ENCODE measurements around the gene FOSB. TPM values are rescaled to one million over a fixed set of nuclear protein-coding genes. Genes with fewer than 3 reads are reported as not detected.
A peak's percentile ranks its signal among the peaks of the same experiment; 100 is the strongest.

FOSB gene
- total and polyA plus RNA-seq, 7 experiments from 2014 or later, result 2.1 to 1,925 (median 19.3) TPM

DNA sequence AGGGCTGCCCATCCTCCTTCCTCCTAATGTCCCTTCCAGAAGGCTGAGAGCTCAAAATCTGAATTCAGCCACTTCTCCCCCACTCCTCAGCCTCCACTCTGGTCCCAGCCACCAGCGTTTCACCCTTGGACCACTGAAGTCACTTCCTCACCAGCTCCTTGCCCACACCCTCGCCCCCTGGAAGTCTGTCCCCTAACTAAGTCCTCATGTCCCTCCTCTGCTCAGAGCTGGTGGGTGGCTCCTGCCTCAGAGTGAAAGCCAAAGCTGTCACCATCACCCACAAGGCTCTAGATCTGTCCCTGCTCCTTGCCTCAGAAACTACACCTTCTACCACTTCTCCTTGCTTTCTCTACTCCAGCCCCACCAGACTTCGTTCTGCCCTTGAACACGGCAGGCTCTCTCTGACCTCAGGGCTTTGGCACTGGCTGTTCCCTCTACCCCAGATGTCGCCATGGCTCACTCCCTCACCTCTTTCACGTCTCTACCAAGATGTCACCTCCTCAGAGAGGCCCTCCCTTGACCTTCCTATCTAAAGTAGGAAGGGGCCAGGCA lies 45.8 kb upstream of the FOSB start:
- H3K9me3 ChIP-seq (ENCODE audit: control insufficient read depth in 2 of 3, low read length in 3 of 3), result no peaks in the 10 kb centered on the region
- intact Hi-C loops (cut with micrococcal nuclease), result loop anchor here in 1 of 2 donors (5.0 kb wide), 2 partner anchors 160 to 270 kb away; partner anchors contain the start of genes OPA3, QPCTL and SNRPD2
- H3K9me3 Mint-ChIP-seq, result peaks cover 0 to 2% (median 0%) of the 10 kb centered on the region in 11 donors
- peak overlapping the region in 7 of 9 donors; percentile 13 to 76 (median 30) for H3K27ac Mint-ChIP-seq
- H3K4me3 Mint-ChIP-seq, result peak overlapping the region in 8 of 10 donors; percentile 10 to 96 (median 48)
- peaks cover 20 to 24% of the 10 kb centered on the region in 2 donors for H3K4me1 ChIP-seq (ENCODE audit: control insufficient read depth in 2 of 2, insufficient read depth in 2 of 2, low read length in 2 of 2)
- no peaks in the 10 kb centered on the region for H3K27me3 ChIP-seq (ENCODE audit: control insufficient read depth in 2 of 2, insufficient read depth in 2 of 2, low read length in 2 of 2)
- CTCF ChIA-PET, result interaction anchor here (0.6 kb wide), 1 partner anchor 45 kb away, joined by 8 read pairs; no protein-coding TSS in a partner anchor
- POLR2A ChIA-PET, result interaction anchor here (1.0 kb wide), 1 partner anchor 15 kb away, joined by 3 read pairs; no protein-coding TSS in a partner anchor
- no peak overlapping the region for H3K4me3 ChIP-seq (ENCODE audit: low read length)
- ATAC-seq, result no peak
- H3K4me1 Mint-ChIP-seq, result peaks cover 22 to 59% (median 44%) of the 10 kb centered on the region in 7 donors
- no peak overlapping the region for H3K27ac ChIP-seq (ENCODE audit: low read depth, low read length)
- H3K27me3 Mint-ChIP-seq, result no peaks in the 10 kb centered on the region
- peaks cover 0 to 15% (median 7%) of the 10 kb centered on the region in 5 donors for H3K36me3 Mint-ChIP-seq
- H3K36me3 ChIP-seq (ENCODE audit: control insufficient read depth in 2 of 3, insufficient read depth in 3 of 3, low read length in 3 of 3), result peaks cover 0 to 23% (median 0%) of the 10 kb centered on the region in 3 experiments
- DNase-seq, result no peak

DNA sequence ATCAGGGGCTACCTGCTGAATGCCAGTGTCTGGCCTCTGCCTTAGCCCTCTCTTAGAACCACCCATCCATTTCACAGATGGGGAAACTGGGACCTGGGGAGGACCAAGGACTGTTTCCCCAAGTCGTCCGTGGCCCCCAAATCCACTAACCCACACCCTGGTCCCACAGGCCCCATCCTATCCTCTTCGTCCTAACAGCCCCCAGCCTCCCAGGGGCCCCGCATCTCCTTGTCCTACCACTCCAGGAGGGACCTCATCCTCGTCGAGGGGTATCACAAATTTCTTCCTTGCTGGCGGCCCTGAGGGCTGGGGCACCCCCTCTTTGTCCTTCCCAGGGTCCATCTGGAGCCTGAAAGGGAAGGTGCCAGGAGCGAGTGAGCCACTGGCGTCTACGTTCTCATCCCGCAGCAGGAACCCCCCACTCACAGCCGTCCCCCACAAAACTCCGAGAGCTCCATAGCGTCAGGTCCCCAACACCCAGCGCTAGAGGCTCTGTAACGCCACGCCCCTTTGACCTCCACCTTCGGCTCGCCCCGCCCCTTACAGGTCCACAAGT lies 44.7 kb upstream of the FOSB start:
- ChIA-PET CTCF (no interaction called here), POLR2A (no interaction called here)
- intact Hi-C loops (cut with micrococcal nuclease), result loop anchor here (1.0 to 5.0 kb wide), 3 partner anchors 17 to 269 kb away; partner anchors contain the start of genes POLR1G (in 2 of the 2), OPA3 (in 1 of the 2), QPCTL (in 1 of the 2) and SNRPD2 (in 1 of the 2)
- Mint-ChIP-seq H3K27ac (peak overlapping the region; percentile 83 to 97 (median 91)), H3K4me1 (peaks cover 22 to 63% (median 49%) of the 10 kb centered on the region in 7 donors), H3K9me3 (peaks cover 0 to 2% (median 0%) of the 10 kb centered on the region in 11 donors), H3K27me3 (peaks cover 0 to 6% (median 0%) of the 10 kb centered on the region in 5 donors), H3K4me3 (peak overlapping the region; percentile 88 to 100 (median 94)), H3K36me3 (peaks cover 0 to 11% (median 7%) of the 10 kb centered on the region in 5 donors)
- Histone ChIP-seq H3K4me1 (ENCODE audit: control insufficient read depth in 2 of 2, insufficient read depth in 2 of 2, low read length in 2 of 2) (peaks cover 24% of the 10 kb centered on the region in 2 donors), H3K36me3 (ENCODE audit: control insufficient read depth in 2 of 3, insufficient read depth in 3 of 3, low read length in 3 of 3) (peaks cover 0 to 14% (median 0%) of the 10 kb centered on the region in 3 experiments), H3K4me3 (ENCODE audit: low read length) (peak overlapping the region; percentile 72), H3K27ac (ENCODE audit: low read depth, low read length) (peak overlapping the region; percentile 77), H3K9me3 (ENCODE audit: control insufficient read depth in 2 of 3, low read length in 3 of 3) (no peaks in the 10 kb centered on the region), H3K27me3 (ENCODE audit: control insufficient read depth in 2 of 2, insufficient read depth in 2 of 2, low read length in 2 of 2) (no peaks in the 10 kb centered on the region)
- ATAC-seq (peak; percentile 82), DNase-seq (peak in 5 of 9 donors; percentile 53 to 75 (median 65))

DNA sequence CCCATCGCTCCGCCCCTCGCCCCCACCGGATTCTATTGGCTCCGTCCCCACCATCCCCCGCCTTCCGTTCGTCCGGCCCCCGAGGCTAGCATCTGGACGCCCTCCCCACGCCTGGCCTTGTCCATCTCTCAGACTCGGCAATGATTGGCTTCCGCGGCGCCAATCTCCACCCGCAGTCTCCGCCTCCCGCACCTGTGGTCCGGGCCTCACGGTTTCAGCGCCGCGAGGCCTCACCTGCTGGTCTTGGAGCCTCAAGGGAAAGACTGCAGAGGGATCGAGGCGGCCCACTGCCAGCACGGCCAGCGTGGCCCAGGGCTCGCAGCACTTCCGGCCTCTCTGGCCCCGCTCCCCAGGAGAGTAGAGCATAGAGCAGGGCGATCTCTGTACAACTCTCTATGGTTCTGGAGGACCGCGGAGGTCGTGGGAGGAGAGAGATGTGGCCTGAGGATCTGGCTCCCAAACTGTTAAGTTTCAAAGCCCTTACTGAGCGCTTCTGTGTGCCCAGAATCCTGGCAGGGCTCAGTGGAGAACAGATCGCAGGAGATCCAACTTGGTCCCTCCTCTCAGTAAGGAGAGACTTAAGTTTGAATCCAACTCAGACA lies 44.1 kb upstream of the FOSB start, which contains the start of gene ERCC1:
Gene ERCC1 (minus strand): TSS at position 329 of the 602 bp plus-strand sequence. CDS start 543 bp downstream, outside the sequence.
- Mint-ChIP-seq H3K27me3 (peaks cover 0 to 10% (median 3%) of the 10 kb centered on the region in 5 donors), H3K36me3 (peaks cover 0 to 9% (median 2%) of the 10 kb centered on the region in 5 donors), H3K9me3 (peaks cover 0 to 3% (median 0%) of the 10 kb centered on the region in 11 donors), H3K4me1 (peaks cover 22 to 57% (median 50%) of the 10 kb centered on the region in 7 donors), H3K4me3 (peak within 1 kb of the TSS; percentile 88 to 100 (median 94)), H3K27ac (peak within 1 kb of the TSS; percentile 83 to 97 (median 91))
- intact Hi-C loops (cut with micrococcal nuclease), result loop anchor here (1.0 to 5.0 kb wide), 3 partner anchors 17 to 269 kb away; partner anchors contain the start of genes POLR1G (in 2 of the 2), OPA3 (in 1 of the 2), QPCTL (in 1 of the 2) and SNRPD2 (in 1 of the 2)
- Histone ChIP-seq H3K4me3 (ENCODE audit: low read length) (peak within 1 kb of the TSS; percentile 72), H3K36me3 (ENCODE audit: control insufficient read depth in 2 of 3, insufficient read depth in 3 of 3, low read length in 3 of 3) (peaks cover 0 to 14% (median 0%) of the 10 kb centered on the region in 3 experiments), H3K27me3 (ENCODE audit: control insufficient read depth in 2 of 2, insufficient read depth in 2 of 2, low read length in 2 of 2) (peaks cover 0 to 3% of the 10 kb centered on the region in 2 donors), H3K27ac (ENCODE audit: low read depth, low read length) (peak within 1 kb of the TSS; percentile 77), H3K4me1 (ENCODE audit: control insufficient read depth in 2 of 2, insufficient read depth in 2 of 2, low read length in 2 of 2) (peaks cover 24 to 28% of the 10 kb centered on the region in 2 donors), H3K9me3 (ENCODE audit: control insufficient read depth in 2 of 3, low read length in 3 of 3) (no peaks in the 10 kb centered on the region)
- CTCF ChIA-PET, result no interaction called here
- DNase-seq (peak in 7 of 9 donors; percentile 25 to 83 (median 52)), ATAC-seq (peak; percentile 71)
- POLR2A ChIA-PET, result interaction anchor here (0.8 to 1.2 kb wide), 2 partner anchors 14 to 16 kb away, joined by 3 read pairs; no protein-coding TSS in a partner anchor

- Histone ChIP-seq H3K4me3 (ENCODE audit: low read length) (peak overlapping the region; percentile 72), H3K4me1 (ENCODE audit: control insufficient read depth in 2 of 2, insufficient read depth in 2 of 2, low read length in 2 of 2) (peaks cover 20 to 21% of the 10 kb centered on the region in 2 donors), H3K9me3 (ENCODE audit: control insufficient read depth in 2 of 3, low read length in 3 of 3) (no peaks in the 10 kb centered on the region), H3K36me3 (ENCODE audit: control insufficient read depth in 2 of 3, insufficient read depth in 3 of 3, low read length in 3 of 3) (peaks cover 0 to 14% (median 0%) of the 10 kb centered on the region in 3 experiments), H3K27me3 (ENCODE audit: control insufficient read depth in 2 of 2, insufficient read depth in 2 of 2, low read length in 2 of 2) (peaks cover 0 to 3% of the 10 kb centered on the region in 2 donors), H3K27ac (ENCODE audit: low read depth, low read length) (peak overlapping the region; percentile 77)
- H3K27me3 Mint-ChIP-seq, result peaks cover 0 to 16% (median 3%) of the 10 kb centered on the region in 5 donors
- ATAC-seq, result peak; percentile 62
- H3K4me3 Mint-ChIP-seq, result peak overlapping the region; percentile 88 to 100 (median 94)
- intact Hi-C loops (cut with micrococcal nuclease), result loop anchor here in 1 of 2 donors (5.0 kb wide), 2 partner anchors 158 to 268 kb away; partner anchors contain the start of genes OPA3, QPCTL and SNRPD2
- CTCF ChIA-PET, result no interaction called here
- H3K27ac Mint-ChIP-seq, result peak overlapping the region; percentile 83 to 97 (median 91)
- peaks cover 0 to 3% (median 0%) of the 10 kb centered on the region in 11 donors for H3K9me3 Mint-ChIP-seq
- H3K36me3 Mint-ChIP-seq, result peaks cover 0 to 9% (median 0%) of the 10 kb centered on the region in 5 donors
- H3K4me1 Mint-ChIP-seq, result peaks cover 22 to 51% (median 45%) of the 10 kb centered on the region in 7 donors
- POLR2A ChIA-PET, result interaction anchor here (0.8 to 1.2 kb wide), 2 partner anchors 15 kb away, joined by 3 read pairs; no protein-coding TSS in a partner anchor
- DNase-seq, result peak in 1 of 9 donors; percentile 60
Observed at GRCh38 chr19:45424191-45425058, 43.4 kb upstream of the FOSB start.

GRCh38 chr19:45428384-45429231 lies 39.2 kb upstream of the FOSB start:
- intact Hi-C loops (cut with micrococcal nuclease), result no loop called here

More at GRCh38 chr19:45428384-45429231, 39.2 kb upstream of the FOSB start:
- Mint-ChIP-seq H3K36me3 (no peaks in the 10 kb centered on the region), H3K4me1 (peaks cover 8 to 25% (median 18%) of the 10 kb centered on the region in 7 donors), H3K4me3 (peak overlapping the region; percentile 68 to 88 (median 80)), H3K9me3 (peaks cover 0 to 3% (median 0%) of the 10 kb centered on the region in 11 donors), H3K27me3 (peaks cover 0 to 26% (median 3%) of the 10 kb centered on the region in 5 donors), H3K27ac (peak overlapping the region in 2 of 9 donors; percentile 55 to 59)
- ATAC-seq (peak; percentile 28), DNase-seq (no peak)
- peaks cover 0 to 3% of the 10 kb centered on the region in 2 donors for H3K27me3 ChIP-seq (ENCODE audit: control insufficient read depth in 2 of 2, insufficient read depth in 2 of 2, low read length in 2 of 2)
- ChIA-PET POLR2A (interaction anchor here (0.8 kb wide), 1 partner anchor 146 kb away, joined by 3 read pairs; no protein-coding TSS in a partner anchor), CTCF (interaction anchor here (0.6 to 1.2 kb wide), 4 partner anchors 11 to 1289 kb away, joined by 4 to 8 read pairs (median 4); no protein-coding TSS in a partner anchor)
- no peak overlapping the region for H3K27ac ChIP-seq (ENCODE audit: low read depth, low read length)
- H3K4me1 ChIP-seq (ENCODE audit: control insufficient read depth in 2 of 2, insufficient read depth in 2 of 2, low read length in 2 of 2), result peaks cover 10 to 13% of the 10 kb centered on the region in 2 donors
- H3K36me3 ChIP-seq (ENCODE audit: control insufficient read depth in 2 of 3, insufficient read depth in 3 of 3, low read length in 3 of 3), result no peaks in the 10 kb centered on the region
- no peaks in the 10 kb centered on the region for H3K9me3 ChIP-seq (ENCODE audit: control insufficient read depth in 2 of 3, low read length in 3 of 3)
- peak overlapping the region; percentile 35 for H3K4me3 ChIP-seq (ENCODE audit: low read length)
